Osteocyte (in vitro differentiated cells): ENCODE measurements around the gene BTF3. TPM values are rescaled to one million over a fixed set of nuclear protein-coding genes. Genes with fewer than 3 reads are reported as not detected.

ENCODE experiments used
- DNase-seq: peaks from one replicate; pipeline ENCODE4 v3.0.0; 2021; ENCODE audit warnings: mixed read lengths; ENCODE audit not compliant: unreplicated experiment; ENCODE audit errors: extremely low spot score
- H3K27ac Mint-ChIP-seq: one replicate; pipeline ENCODE4 v1.8.0; 2021; ENCODE audit warnings: mild to moderate bottlenecking, mixed read lengths; ENCODE audit not compliant: unreplicated experiment
- H3K27me3 Mint-ChIP-seq: one replicate; pipeline ENCODE4 v1.8.0; 2021; ENCODE audit warnings: mixed read lengths; ENCODE audit not compliant: unreplicated experiment
- H3K36me3 Mint-ChIP-seq: one replicate; pipeline ENCODE4 v1.8.0; 2021; ENCODE audit warnings: mixed read lengths; ENCODE audit not compliant: unreplicated experiment
- H3K4me1 Mint-ChIP-seq: one replicate; pipeline ENCODE4 v1.8.0; 2021; ENCODE audit warnings: mixed read lengths; ENCODE audit not compliant: unreplicated experiment
- H3K4me3 Mint-ChIP-seq: one replicate; pipeline ENCODE4 v1.8.0; 2021; ENCODE audit warnings: mild to moderate bottlenecking, moderate library complexity, mixed read lengths; ENCODE audit not compliant: unreplicated experiment
- H3K9me3 Mint-ChIP-seq: one replicate; pipeline ENCODE4 v1.8.0; 2021; ENCODE audit warnings: mixed read lengths; ENCODE audit not compliant: unreplicated experiment
- CTCF ChIP-seq: fragments of 200-600 bp; sonication (generic); IDR thresholded peaks from 2 replicates; pipeline ENCODE4 v1.5.0; 2021; ENCODE audit warnings: antibody characterized with exemption, mild to moderate bottlenecking, moderate library complexity
- long read RNA-seq: library from polyadenylated mRNA; unstranded; transcript quantifications from one replicate; pipeline ENCODE4 v2.0.0, GENCODE V29; 2021
- total RNA-seq: library from RNA; stranded (reverse); gene quantifications from 2 replicates; pipeline ENCODE4 v1.2.1, GENCODE V29; 2021

Gene BTF3
- total RNA-seq: 548 and 565 TPM in 2 replicates
- long read RNA-seq, transcript BTF3-201 (6 exons, 897 nt): major isoform, 562 of 581 reads
- long read RNA-seq, transcript BTF3-202 (6 exons, 1,237 nt): minor isoform, 5 of 581 reads
- long read RNA-seq, partial matches to known transcripts: 5 of 581 reads
- long read RNA-seq, other reads (novel, unspliced or antisense): 7 of 581 reads

- TF ChIP-seq CTCF: peak; percentile 5
- Mint-ChIP-seq H3K36me3 (peaks cover 29% of the 10 kb centered on the region), H3K9me3 (no peaks in the 10 kb centered on the region), H3K4me3 (peak within 1 kb of the TSS; percentile 96), H3K27ac (peak within 1 kb of the TSS; percentile 98), H3K27me3 (peaks cover 8% of the 10 kb centered on the region), H3K4me1 (peaks cover 39% of the 10 kb centered on the region)
- DNase-seq: peak; percentile 98
Measured at GRCh38 chr5:73498057-73498992, at the start of gene BTF3. Gene BTF3, plus strand, starts transcription at chr5:73498442. Its CDS starts 226 bp downstream, at chr5:73498668.

DNA sequence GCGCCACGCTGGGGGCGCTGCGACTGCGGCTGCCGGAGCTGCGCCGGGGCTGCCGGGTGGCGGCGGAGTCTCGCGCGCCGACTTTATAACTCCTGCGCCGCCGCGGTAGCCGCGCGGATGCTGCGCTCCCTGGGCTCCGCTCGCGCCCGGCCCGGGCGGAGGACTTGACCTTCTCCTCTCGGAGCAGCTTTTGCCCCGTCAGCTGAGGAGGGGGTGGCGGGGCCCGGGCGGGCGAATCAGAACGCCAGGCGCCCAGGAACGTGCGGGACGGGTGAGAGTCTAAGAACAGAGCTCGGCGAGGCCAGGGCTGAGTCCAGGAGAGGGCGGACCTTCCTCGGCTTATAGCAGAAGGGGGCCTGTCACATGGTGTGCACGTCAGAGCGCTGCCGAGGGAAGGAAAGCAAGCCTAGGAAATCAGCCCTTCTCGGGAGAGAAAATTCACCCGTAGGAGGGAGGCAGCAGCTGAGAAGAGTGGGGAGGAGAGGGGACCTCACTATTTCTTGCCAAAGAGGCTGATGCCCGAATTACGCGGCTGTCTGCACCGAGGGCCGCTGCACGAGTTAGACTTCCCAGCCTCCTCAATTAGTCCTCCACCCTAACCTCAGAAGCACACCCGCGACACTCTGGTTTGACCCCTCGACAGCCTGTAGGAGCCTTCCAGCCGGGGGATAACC is 49.6 kb upstream of the BTF3 start, which contains the start of gene FOXD1:
FOXD1 (minus strand) TSS at position 315 of the 674 bp plus-strand sequence. CDS start 415 bp downstream, outside the sequence.
- H3K27ac Mint-ChIP-seq: peak within 1 kb of the TSS; percentile 89
- H3K9me3 Mint-ChIP-seq: no peaks in the 10 kb centered on the region
- H3K36me3 Mint-ChIP-seq: peaks cover 25% of the 10 kb centered on the region
- peaks cover 47% of the 10 kb centered on the region for H3K4me1 Mint-ChIP-seq
- peaks cover 36% of the 10 kb centered on the region for H3K27me3 Mint-ChIP-seq
- H3K4me3 Mint-ChIP-seq: peak within 1 kb of the TSS; percentile 91
- peak; percentile 95 for DNase-seq
- no peak for TF ChIP-seq CTCF

- Mint-ChIP-seq H3K4me1 (peaks cover 32% of the 10 kb centered on the region), H3K4me3 (peak overlapping the region; percentile 71), H3K27ac (no peak overlapping the region), H3K27me3 (peaks cover 45% of the 10 kb centered on the region), H3K9me3 (no peaks in the 10 kb centered on the region), H3K36me3 (peaks cover 14% of the 10 kb centered on the region)
- no peak for TF ChIP-seq CTCF
- no peak for DNase-seq
Measured at GRCh38 chr5:73450137-73450536, 48.1 kb upstream of the BTF3 start.

DNA sequence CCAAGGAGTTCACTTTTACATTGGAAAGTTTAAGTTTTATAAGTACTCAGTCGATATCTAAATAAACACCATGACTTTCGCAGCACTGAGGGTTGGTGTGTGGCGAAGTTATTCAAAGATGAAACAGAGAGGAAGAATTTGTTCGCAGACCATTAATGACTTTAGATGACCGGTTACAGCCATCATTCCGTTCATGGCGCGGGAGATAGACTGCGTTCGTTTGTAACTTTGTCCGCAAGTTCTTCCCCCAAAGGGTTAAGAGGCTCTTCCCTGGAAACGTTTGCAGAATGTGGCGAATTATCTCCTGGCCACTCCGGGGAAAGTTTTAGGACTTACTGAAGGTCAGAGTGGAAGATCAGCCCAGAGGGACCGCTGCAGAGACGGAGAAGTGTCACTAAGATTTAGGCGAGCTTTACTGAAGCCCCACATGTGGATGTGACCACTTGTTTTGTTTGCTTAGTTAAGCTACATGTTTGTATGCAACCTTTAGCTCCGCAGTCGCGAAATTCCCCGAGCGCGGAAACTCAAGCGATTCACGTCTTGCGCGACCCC is 47.5 kb upstream of the BTF3 start:
- no peak for DNase-seq
- Mint-ChIP-seq H3K36me3 (peaks cover 10% of the 10 kb centered on the region), H3K27me3 (peaks cover 47% of the 10 kb centered on the region), H3K9me3 (no peaks in the 10 kb centered on the region), H3K4me1 (peaks cover 28% of the 10 kb centered on the region), H3K27ac (no peak overlapping the region), H3K4me3 (peak overlapping the region; percentile 71)
- no peak for TF ChIP-seq CTCF
